GM12873 (cell line): ENCODE measurements around the gene TTLL10.

Experiments used
- TF ChIP-seq, protein P1 (sequence below): IDR thresholded peaks from 2 replicates; pipeline ENCODE4 v1.5.1; 2012; ENCODE audit warnings: low read depth, mild to moderate bottlenecking, moderate library complexity, low read length, control low read depth; ENCODE audit not compliant: insufficient read depth; ENCODE audit errors: missing control alignments

The TTLL10 gene

DNA sequence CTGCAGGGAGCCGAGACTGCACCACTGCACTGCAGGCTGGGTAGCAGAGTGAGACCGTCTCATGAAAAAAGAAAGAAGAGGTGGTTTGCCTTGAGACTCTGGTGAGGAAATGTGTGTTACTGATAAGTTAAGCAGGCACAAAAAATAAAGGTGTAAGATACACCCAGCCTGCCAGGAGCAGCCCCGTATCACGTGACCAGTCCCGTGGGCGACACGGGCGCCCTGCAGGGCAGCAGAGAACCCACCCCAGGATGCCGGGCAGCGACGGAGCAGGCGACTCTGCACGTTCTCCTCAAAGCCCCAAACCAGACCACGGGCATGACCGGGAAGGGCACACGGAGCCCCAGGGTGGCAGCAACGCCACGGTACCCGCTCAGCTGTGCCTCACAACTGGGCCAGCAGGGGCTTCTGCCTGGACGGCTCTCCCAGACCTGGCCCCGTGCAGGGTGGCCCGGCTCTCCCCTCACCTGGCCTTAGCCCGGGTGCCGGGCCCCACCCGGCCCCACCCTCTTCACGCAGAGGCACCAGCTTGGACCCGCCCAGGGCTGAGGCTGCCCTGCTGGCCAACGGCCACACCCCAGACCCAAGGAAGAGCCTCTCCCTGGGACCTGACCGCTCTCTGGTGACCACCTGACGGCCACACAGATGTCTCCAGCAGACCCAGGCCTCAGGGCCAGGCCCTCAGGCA is 48.4 kb downstream of the TTLL10 start:
- TF ChIP-seq, protein P1, sequence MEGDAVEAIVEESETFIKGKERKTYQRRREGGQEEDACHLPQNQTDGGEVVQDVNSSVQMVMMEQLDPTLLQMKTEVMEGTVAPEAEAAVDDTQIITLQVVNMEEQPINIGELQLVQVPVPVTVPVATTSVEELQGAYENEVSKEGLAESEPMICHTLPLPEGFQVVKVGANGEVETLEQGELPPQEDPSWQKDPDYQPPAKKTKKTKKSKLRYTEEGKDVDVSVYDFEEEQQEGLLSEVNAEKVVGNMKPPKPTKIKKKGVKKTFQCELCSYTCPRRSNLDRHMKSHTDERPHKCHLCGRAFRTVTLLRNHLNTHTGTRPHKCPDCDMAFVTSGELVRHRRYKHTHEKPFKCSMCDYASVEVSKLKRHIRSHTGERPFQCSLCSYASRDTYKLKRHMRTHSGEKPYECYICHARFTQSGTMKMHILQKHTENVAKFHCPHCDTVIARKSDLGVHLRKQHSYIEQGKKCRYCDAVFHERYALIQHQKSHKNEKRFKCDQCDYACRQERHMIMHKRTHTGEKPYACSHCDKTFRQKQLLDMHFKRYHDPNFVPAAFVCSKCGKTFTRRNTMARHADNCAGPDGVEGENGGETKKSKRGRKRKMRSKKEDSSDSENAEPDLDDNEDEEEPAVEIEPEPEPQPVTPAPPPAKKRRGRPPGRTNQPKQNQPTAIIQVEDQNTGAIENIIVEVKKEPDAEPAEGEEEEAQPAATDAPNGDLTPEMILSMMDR, result no peak

DNA sequence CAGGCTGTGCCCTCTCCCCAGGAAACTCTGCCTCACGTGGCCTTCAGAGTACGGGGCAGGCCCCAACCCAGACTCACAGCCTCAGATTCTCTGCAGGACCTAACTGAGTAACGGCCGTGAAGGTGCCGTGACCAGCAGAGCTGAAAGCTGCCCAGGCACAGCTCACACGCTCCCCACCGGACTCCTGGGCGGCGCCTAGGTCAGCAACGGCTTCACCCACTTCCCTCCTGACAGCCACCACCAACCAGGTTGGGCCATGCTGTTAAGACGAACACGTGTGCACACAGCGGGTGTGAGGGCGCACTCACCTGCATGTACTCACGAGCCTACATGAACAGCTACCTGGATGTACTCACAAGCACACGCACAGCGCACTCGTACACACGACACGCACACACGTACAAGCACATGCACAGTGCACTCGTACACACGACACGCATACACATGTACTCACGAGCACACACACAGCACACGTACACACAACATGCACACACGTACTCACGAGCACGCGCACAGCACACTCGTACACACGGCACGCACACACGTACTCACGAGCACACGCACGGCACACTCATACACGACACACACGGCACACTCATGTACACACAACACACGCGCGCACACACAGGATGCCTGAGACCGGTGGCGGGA is 49.0 kb downstream of the TTLL10 start:
- TF ChIP-seq, protein P1, result no peak

DNA sequence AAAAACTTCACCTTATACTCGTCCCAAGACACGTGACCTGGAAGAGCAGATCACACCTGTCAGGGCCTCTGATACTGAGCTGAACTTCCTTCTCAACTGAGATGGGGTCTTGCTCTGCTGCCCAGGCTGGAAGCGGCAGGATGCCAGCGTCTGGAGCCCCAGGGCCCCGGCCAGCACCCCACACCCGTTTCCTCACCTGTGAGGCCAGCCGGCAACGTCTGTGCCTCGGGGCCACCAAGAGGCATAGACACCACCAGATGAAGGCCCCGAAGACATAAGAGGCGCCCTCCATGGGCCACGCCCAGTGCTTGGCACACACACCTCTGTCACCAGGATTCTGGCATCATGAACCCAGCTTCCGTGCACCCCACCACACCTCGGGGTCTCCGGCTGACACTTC is 49.6 kb downstream of the TTLL10 start:
- TF ChIP-seq, protein P1, result no peak

DNA sequence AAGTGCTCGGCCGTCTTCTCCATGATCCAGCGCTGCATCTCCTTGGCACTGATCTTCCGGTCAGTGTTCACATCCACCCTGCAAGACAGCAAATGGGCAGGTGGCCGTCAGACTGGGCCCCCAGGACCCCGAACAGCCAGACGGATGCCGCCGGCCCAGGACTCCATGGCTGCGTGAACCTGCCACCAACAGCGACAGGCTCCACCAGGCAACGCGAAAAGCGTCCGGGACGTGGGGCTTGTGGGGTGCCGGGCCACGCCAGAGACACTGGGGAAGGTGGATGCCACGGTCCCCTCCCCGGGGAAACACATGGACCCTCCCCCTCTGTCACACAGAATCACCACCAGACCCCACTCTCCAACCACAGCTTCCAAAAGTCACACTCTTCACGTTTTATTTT is 50.2 kb downstream of the TTLL10 start:
- TF ChIP-seq, protein P1, result no peak

DNA sequence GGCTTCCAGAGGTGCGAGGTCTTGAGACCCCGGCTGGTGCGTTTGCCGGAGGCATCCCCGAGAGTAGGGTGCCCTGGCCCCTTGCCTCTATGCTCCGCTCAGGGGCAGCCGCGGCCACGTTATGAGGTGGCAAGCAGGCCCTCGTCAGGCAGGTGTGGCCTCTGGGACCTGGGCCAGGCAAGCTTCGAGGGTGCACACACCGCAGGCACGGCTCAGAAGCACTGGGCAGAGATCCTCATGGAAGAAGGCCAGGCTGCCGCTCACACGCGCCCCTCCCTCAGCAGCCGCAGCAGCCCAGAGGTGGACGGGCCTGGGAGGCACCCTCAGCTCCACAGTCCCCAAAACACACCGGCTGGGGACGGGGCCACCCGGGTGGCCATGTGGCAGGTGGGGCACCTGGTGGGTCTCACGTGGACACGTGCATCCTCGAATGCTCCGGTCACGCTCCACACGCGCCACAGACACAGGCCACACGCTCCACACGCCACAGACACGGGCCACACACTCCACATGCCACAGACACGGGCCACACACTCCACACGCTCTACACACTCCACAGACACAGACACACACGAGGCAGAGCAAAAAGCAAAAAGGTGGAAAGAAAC is 51.7 kb downstream of the TTLL10 start:
- TF ChIP-seq, protein P1, result no peak

DNA sequence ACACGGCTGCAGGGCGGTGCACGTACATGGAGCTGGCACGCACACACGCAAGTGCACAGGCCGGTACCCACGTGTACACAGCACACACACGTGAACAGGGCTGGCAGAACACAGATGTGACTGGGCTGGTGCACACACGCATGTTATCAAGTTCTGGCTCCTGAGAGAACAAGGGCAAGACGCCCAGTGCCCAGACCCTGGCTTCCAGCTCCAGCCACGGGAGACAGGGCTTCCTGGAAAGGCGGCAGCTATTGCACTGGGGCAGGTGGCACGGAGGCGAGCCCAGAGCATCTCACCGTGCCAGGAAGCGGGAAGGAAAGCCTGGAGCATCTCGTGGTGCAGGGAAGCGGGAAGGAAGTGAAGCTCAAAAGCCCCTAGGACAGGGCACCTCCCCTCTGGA is 52.2 kb downstream of the TTLL10 start:
- TF ChIP-seq, protein P1, result no peak

DNA sequence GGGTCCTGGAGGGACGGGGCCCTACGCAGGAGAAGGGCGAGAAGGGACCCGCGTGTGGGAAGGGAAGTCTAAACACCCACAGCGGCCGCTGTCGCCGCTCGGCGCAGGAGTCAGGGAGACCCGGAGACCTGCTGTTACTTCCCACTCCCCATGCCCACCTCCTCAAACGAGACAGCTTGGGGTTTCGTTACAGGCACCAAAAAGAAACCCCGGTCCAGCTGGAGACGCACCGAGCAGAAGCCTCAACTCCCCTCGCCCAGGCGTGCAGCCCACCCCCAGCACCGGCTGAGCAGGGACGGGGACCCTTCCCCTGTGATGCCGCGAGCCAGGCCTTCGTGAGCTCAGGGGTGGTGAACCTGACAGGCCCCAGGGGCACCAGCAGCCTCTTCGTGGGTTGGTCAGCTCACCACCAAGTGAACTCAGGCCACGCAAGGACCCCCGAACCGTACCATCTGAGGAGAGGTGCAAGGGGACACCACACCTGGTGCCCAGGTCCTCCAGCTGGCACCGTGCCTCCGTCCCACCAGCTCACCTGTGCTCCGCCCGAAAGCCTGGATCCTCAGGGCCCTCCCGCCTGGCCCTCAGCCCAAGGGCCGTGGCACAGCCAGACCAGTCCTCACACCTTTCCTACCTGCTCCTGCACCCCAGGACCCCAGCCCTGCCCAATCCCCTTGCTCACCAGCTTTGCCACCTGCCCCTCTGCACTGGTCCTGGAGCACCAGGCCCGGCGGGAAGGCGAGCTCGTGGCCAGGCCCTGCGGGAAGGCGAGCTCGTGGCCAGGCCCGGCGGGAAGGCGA is 53.1 kb downstream of the TTLL10 start:
- TF ChIP-seq, protein P1, result no peak
